Fibroblast of skin of scalp (primary cell): ENCODE results near the gene RAB3A.

ENCODE experiments used
- DNase-seq: peaks from one replicate; pipeline ENCODE4 v3.0.0-alpha.2; 2013

Gene RAB3A

GRCh38 chr19:18197306-18197705 lies 6.5 kb downstream of the RAB3A start:
- no peak for DNase-seq

GRCh38 chr19:18196511-18196845 lies 7.4 kb downstream of the RAB3A start:
- DNase-seq, result no peak

GRCh38 chr19:18194554-18195238 lies 9.1 kb downstream of the RAB3A start:
- DNase-seq, result no peak

GRCh38 chr19:18194181-18194530 lies 9.7 kb downstream of the RAB3A start:
- DNase-seq, result no peak

GRCh38 chr19:18193388-18194180 lies 10.3 kb downstream of the RAB3A start:
- DNase-seq, result no peak

GRCh38 chr19:18192673-18193387 lies 11.0 kb downstream of the RAB3A start, which contains the start of gene MPV17L2:
Gene MPV17L2, plus strand, starts transcription at chr19:18193218. Its CDS starts 64 bp downstream, at chr19:18193282.
- DNase-seq, result peak; percentile 100

GRCh38 chr19:18191640-18192062 lies 12.2 kb downstream of the RAB3A start:
- no peak for DNase-seq

- no peak for DNase-seq
Observed at GRCh38 chr19:18190278-18190677, 13.6 kb downstream of the RAB3A start.

- no peak for DNase-seq
Observed at GRCh38 chr19:18185538-18185937, 18.3 kb downstream of the RAB3A start.

GRCh38 chr19:18183529-18183928 lies 20.3 kb downstream of the RAB3A start:
- DNase-seq, result no peak

GRCh38 chr19:18179957-18180356 lies 23.9 kb downstream of the RAB3A start:
- no peak for DNase-seq

- no peak for DNase-seq
Observed at GRCh38 chr19:18176367-18177310, 27.2 kb downstream of the RAB3A start.

- DNase-seq, result no peak
Observed at GRCh38 chr19:18174983-18175382, 28.9 kb downstream of the RAB3A start.

- no peak for DNase-seq
Observed at GRCh38 chr19:18173572-18174288, 30.1 kb downstream of the RAB3A start, which contains the start of gene IFI30. Gene IFI30, plus strand, starts transcription at chr19:18173813. Its CDS starts 29 bp downstream, at chr19:18173842.

- DNase-seq, result peak; percentile 55
Observed at GRCh38 chr19:18173054-18173571, 30.7 kb downstream of the RAB3A start.

- no peak for DNase-seq
Observed at GRCh38 chr19:18172331-18173053, 31.4 kb downstream of the RAB3A start.

GRCh38 chr19:18171605-18172327 lies 32.1 kb downstream of the RAB3A start:
- DNase-seq, result no peak

GRCh38 chr19:18170714-18171255 lies 33.1 kb downstream of the RAB3A start:
- no peak for DNase-seq

- no peak for DNase-seq
Observed at GRCh38 chr19:18168673-18169381, 35.0 kb downstream of the RAB3A start.
